Measurements from ENCODE around the gene ENO2.

- TF ChIP-seq CTCF (IDR thresholded peaks at IDR 0.05) (no peak), POLR2A (IDR thresholded peaks at IDR 0.05) (no peak)
Observed at GRCh38 chr12:6903722-6904121, 10.7 kb upstream of the ENO2 start.
